Vagina (tissue), 2 donors: ENCODE results near the gene LIPT2.

Experiments used
- CTCF ChIP-seq, 3 experiments: fragments of 450-650 bp in 2 of 3; fragments of 200-600 bp in 1 of 3; sonication (generic) in 1 of 3; IDR thresholded peaks; one replicate each; pipeline ENCODE4 v1.5.1; 2017 to 2019; ENCODE audit warnings: antibody characterized with exemption in 3 of 3, mild to moderate bottlenecking in 2 of 3, moderate library complexity in 2 of 3
- POLR2A ChIP-seq, 2 donors: fragments of 450-650 bp; IDR thresholded peaks; one replicate each; pipeline ENCODE4 v1.6.1; 2017; ENCODE audit warnings: antibody characterized with exemption in 2 of 2, mild to moderate bottlenecking in 2 of 2, moderate library complexity in 2 of 2
- POLR2AphosphoS5 ChIP-seq, 2 donors: sonication (generic); formaldehyde crosslinking; IDR thresholded peaks; one replicate each; pipeline ENCODE4 v1.9.0; 2017; ENCODE audit warnings: antibody characterized with exemption in 2 of 2, mild to moderate bottlenecking in 2 of 2, low read depth in 1 of 2; ENCODE audit not compliant: insufficient read depth in 1 of 2

- TF ChIP-seq POLR2A (IDR thresholded peaks at IDR 0.05): no peak
- no peak for TF ChIP-seq CTCF (IDR thresholded peaks at IDR 0.05)
- TF ChIP-seq POLR2AphosphoS5 (IDR thresholded peaks at IDR 0.05; ENCODE audit: insufficient read depth in 1 of 2, low read depth in 1 of 2): no peak
Observed at GRCh38 chr11:74480688-74481417, 12.7 kb downstream of the LIPT2 start.
